GM18507 (cell line): ENCODE data around the gene RAPGEF1.

Experiments
- DNase-seq: peaks from one replicate; pipeline ENCODE4 v3.0.0; 2011; ENCODE audit warnings: low read depth; ENCODE audit not compliant: insufficient read length; ENCODE audit errors: extremely low spot score
- FAIRE-seq: peaks from 2 replicates; lab custom pipeline; 2011; peaks lifted over from hg19 to GRCh38; lab: Jason Lieb, UNC

RAPGEF1 gene

GRCh38 chr9:131530546-131530919 is 209.3 kb downstream of the RAPGEF1 start:
- DNase-seq (peak; percentile 52), FAIRE-seq (no peak)

- no peak for DNase-seq
- FAIRE-seq = no peak
Measured at GRCh38 chr9:131529597-131530545, 210.0 kb downstream of the RAPGEF1 start.

GRCh38 chr9:131528886-131529505 is 210.9 kb downstream of the RAPGEF1 start:
- FAIRE-seq = no peak
- no peak for DNase-seq

DNA sequence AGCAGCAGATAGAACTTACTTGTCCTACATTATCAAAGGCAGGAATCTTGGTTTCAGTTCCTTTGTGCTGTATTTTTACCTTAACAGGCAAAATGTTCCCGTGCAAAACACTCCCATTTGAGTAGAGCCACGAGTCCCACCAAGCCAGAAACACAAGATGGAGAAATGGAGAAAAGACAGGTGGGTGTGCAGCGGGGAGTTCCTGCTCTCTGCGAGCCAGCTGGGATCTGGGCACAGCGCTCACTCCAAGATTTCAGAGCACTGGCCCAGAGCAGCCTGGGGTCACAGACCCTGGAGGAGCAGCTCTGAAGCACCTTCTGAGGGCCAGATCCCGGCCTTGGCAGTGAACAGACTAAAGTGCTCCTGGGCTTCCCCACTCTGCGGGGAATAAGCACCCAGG is 211.7 kb downstream of the RAPGEF1 start:
- no peak for DNase-seq
- FAIRE-seq = no peak
